ENCODE data around the gene SENP5.

SENP5 gene

DNA sequence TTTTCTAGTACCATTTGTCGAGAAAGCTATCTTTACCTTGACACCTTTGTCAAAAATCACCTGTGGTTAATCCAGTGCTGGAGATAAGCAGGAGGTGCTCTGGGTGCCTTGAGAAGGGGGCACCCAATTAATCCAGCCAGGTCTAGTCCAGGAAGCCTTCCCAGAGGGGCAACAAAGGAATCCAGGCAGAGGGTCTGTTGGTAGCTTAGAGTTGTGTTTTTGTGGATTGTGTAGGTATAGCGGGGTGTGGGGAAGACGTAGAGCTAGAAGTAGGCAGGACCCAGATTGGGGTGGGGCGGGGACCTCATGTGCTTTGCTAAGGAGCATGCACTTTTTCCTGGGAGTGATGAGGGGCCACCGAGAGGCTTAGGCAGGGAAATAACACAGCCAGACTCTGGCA, 106.9 kb downstream of the SENP5 start:
- H3K36me3 Mint-ChIP-seq (ENCODE audit: low read depth): no peaks in the 10 kb centered on the region
- no peak overlapping the region for H3K4me3 Mint-ChIP-seq
- H3K27ac Mint-ChIP-seq: no peak overlapping the region
- H3K9me3 Mint-ChIP-seq: no peaks in the 10 kb centered on the region
- H3K4me1 Mint-ChIP-seq (ENCODE audit: low read depth): peaks cover 8% of the 10 kb centered on the region
- H3K27me3 Mint-ChIP-seq: peaks cover 12% of the 10 kb centered on the region
- intact Hi-C loops (cut with micrococcal nuclease): no loop called here

DNA sequence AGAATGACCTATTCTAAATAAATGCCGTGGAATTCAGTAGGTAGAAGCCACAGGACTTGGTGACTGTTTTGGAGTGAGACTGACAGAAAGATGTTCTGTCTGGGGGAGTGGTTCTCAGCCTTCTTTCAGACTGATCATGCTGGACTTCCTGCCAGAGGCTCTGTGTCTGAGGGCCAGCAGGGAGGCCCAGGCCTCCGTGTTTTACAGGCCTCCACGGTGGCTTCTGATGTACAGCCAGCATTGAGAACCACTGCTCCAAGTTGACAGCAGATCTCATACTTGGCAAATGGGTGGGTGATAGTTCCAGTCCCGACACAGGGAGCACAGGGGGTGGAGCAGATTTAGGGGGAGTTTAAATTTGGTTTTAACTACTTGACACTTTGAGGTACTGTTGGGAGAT, 107.6 kb downstream of the SENP5 start:
- H3K4me3 Mint-ChIP-seq: no peak overlapping the region
- intact Hi-C loops (cut with micrococcal nuclease): no loop called here
- peaks cover 3% of the 10 kb centered on the region for H3K4me1 Mint-ChIP-seq (ENCODE audit: low read depth)
- no peaks in the 10 kb centered on the region for H3K9me3 Mint-ChIP-seq
- peaks cover 7% of the 10 kb centered on the region for H3K27me3 Mint-ChIP-seq
- no peak overlapping the region for H3K27ac Mint-ChIP-seq
- H3K36me3 Mint-ChIP-seq (ENCODE audit: low read depth): no peaks in the 10 kb centered on the region

DNA sequence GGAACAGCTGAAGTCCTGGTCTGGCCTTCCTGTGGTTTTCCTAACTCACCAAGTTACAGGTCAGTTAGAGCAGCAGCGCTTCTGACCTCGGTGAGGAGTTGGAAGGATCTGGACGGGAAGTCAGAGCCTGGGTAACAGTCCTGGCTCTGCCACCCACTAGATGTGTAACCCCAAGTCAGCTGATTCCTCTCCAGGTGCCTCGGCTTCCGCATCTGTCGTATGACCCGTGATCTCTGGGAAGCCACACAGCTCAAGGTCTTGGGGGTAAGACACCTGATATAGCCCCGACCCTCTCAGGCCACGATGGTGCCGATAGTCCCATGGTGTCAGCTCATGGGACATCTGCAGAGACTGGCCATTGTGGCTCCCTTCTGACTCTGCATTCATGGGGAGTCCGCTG, 109.2 kb downstream of the SENP5 start:
- Mint-ChIP-seq H3K36me3 (ENCODE audit: low read depth) (no peaks in the 10 kb centered on the region), H3K9me3 (peaks cover 6% of the 10 kb centered on the region), H3K27me3 (no peaks in the 10 kb centered on the region), H3K4me1 (ENCODE audit: low read depth) (no peaks in the 10 kb centered on the region), H3K27ac (no peak overlapping the region), H3K4me3 (no peak overlapping the region)
- intact Hi-C loops (cut with micrococcal nuclease): no loop called here

DNA sequence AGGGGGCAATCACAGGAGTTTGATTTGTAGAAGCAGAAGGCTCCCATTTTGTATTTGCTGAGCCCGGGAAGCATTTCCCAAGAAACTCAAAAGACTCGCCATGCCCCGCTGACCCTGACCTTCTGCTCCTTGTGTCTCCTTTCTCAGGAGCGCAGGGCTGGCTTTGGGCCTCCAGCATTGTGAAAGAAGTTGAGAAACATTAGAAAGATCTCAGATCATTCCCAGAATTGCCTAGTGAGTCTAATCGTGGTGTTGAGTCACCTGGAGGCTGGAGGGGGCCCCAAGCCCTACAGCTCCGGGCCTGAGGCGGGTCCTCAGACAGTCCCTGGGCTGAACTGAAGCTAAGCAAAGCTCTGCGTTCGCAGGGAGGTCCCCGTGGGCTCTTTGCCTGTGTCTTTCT, 111.8 kb downstream of the SENP5 start:
- Mint-ChIP-seq H3K4me1 (ENCODE audit: low read depth) (no peaks in the 10 kb centered on the region), H3K27ac (no peak overlapping the region), H3K36me3 (ENCODE audit: low read depth) (no peaks in the 10 kb centered on the region), H3K4me3 (no peak overlapping the region), H3K27me3 (peaks cover 7% of the 10 kb centered on the region), H3K9me3 (peaks cover 19% of the 10 kb centered on the region)
- intact Hi-C loops (cut with micrococcal nuclease): no loop called here

DNA sequence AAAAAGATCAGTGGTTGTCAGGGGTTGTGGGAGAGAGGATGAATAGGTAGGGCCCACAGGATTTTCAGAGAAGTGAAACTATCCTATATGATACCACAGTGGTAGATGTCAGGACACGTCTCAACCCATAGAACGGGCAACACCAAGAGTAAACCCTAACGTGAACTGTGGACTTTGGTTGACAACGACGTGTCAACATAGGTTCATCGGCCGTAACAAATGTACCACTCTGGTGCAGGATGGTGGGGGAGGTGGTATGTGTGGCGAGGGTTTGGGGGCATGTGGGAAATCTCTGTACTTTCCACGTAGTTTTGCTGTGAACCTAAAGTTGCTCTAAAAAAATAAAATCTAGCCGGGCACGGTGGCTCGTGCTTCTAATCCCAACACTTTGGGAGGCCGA, 113.9 kb downstream of the SENP5 start:
- H3K4me1 Mint-ChIP-seq (ENCODE audit: low read depth): no peaks in the 10 kb centered on the region
- no peaks in the 10 kb centered on the region for H3K36me3 Mint-ChIP-seq (ENCODE audit: low read depth)
- peaks cover 14% of the 10 kb centered on the region for H3K27me3 Mint-ChIP-seq
- H3K27ac Mint-ChIP-seq: no peak overlapping the region
- peaks cover 19% of the 10 kb centered on the region for H3K9me3 Mint-ChIP-seq
- intact Hi-C loops (cut with micrococcal nuclease): no loop called here
- H3K4me3 Mint-ChIP-seq: no peak overlapping the region

DNA sequence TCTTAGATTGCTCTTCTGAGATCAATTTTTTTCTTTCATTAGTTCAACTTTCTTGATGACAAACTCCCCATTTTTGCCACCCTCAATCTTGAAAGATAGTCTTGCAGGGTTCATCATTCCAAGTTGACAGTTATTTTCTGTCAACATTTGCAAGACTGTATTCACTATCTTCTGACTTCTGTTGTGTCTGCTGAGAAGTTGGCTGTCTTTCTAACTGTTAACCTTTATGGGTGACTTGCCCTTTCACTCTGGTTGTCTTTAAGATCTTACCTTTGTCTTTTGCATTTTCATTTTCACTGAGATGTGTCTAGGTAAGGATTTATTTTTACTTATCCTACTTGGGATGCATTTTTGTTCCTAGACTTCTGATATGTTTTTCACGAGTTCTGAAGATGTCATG, 115.5 kb downstream of the SENP5 start:
- Mint-ChIP-seq H3K9me3 (peaks cover 19% of the 10 kb centered on the region), H3K4me3 (no peak overlapping the region), H3K4me1 (ENCODE audit: low read depth) (no peaks in the 10 kb centered on the region), H3K27ac (no peak overlapping the region), H3K27me3 (peaks cover 14% of the 10 kb centered on the region), H3K36me3 (ENCODE audit: low read depth) (no peaks in the 10 kb centered on the region)
- intact Hi-C loops (cut with micrococcal nuclease): no loop called here
